H9 (cell line): ENCODE results near the gene PCSK6. TPM values are rescaled to one million over a fixed set of nuclear protein-coding genes. Genes with fewer than 3 reads are reported as not detected.

Source experiments
- DNase-seq: peaks from one replicate; pipeline ENCODE4 v3.0.0-alpha.2; 2017
- H2AFZ ChIP-seq: one replicate; pipeline ENCODE4 v1.6.1; 2013; ENCODE audit warnings: mild to moderate bottlenecking, low read length, control low read depth, moderate library complexity
- H2AK5ac ChIP-seq: 2 replicates; pipeline ENCODE4 v1.6.1; 2013; ENCODE audit warnings: low read length, control low read depth, mixed read lengths; ENCODE audit not compliant: insufficient read length
- H2BK120ac ChIP-seq: one replicate; pipeline ENCODE4 v1.6.1; 2013; ENCODE audit warnings: low read depth, mild to moderate bottlenecking, low read length, control low read depth, inconsistent platforms; ENCODE audit not compliant: poor library complexity, severe bottlenecking
- H2BK12ac ChIP-seq: 2 replicates; pipeline ENCODE4 v1.6.1; 2013; ENCODE audit warnings: low read length, control low read depth, mixed read lengths, low read depth; ENCODE audit not compliant: insufficient read length
- H2BK15ac ChIP-seq: 2 replicates; pipeline ENCODE4 v1.6.1; 2013; ENCODE audit warnings: low read depth, low read length, control low read depth
- H2BK20ac ChIP-seq: one replicate; pipeline ENCODE4 v1.6.1; 2013; ENCODE audit warnings: low read depth, mild to moderate bottlenecking, low read length, control low read depth, inconsistent platforms; ENCODE audit not compliant: poor library complexity, severe bottlenecking
- H2BK5ac ChIP-seq: 2 replicates; pipeline ENCODE4 v1.6.1; 2013; ENCODE audit warnings: low read length, control low read depth, mixed read lengths; ENCODE audit not compliant: insufficient read length
- H3K14ac ChIP-seq: 2 replicates; pipeline ENCODE4 v1.6.1; 2013; ENCODE audit warnings: low read length, control low read depth; ENCODE audit not compliant: insufficient read depth
- H3K18ac ChIP-seq: 2 replicates; pipeline ENCODE4 v1.6.1; 2013; ENCODE audit warnings: low read depth, mild to moderate bottlenecking, mixed read lengths, low read length, control low read depth; ENCODE audit not compliant: insufficient read length
- H3K23ac ChIP-seq: 2 replicates; pipeline ENCODE4 v1.6.1; 2013; ENCODE audit warnings: low read length, control low read depth, mixed read lengths, low read depth; ENCODE audit not compliant: insufficient read length
- H3K23me2 ChIP-seq: 2 replicates; pipeline ENCODE4 v1.6.1; 2013; ENCODE audit warnings: low read depth, mild to moderate bottlenecking, mixed read lengths, low read length, control low read depth; ENCODE audit not compliant: insufficient read length, poor library complexity, severe bottlenecking
- H3K27ac ChIP-seq: 2 replicates; pipeline ENCODE4 v1.5.1; 2013; ENCODE audit warnings: low read length, control low read depth, mixed read lengths, low read depth; ENCODE audit not compliant: insufficient read length
- H3K27me3 ChIP-seq: 2 replicates; pipeline ENCODE4 v1.6.1; 2013; ENCODE audit warnings: low read length, control low read depth, inconsistent platforms; ENCODE audit not compliant: insufficient read depth
- H3K4ac ChIP-seq: 2 replicates; pipeline ENCODE4 v1.6.1; 2013; ENCODE audit warnings: low read depth, mild to moderate bottlenecking, control low read depth, inconsistent platforms, low read length, moderate library complexity
- H3K4me1 ChIP-seq: 2 replicates; pipeline ENCODE4 v1.6.1; 2013; ENCODE audit warnings: low read length, control low read depth, inconsistent platforms; ENCODE audit not compliant: insufficient read depth
- H3K4me2 ChIP-seq: 2 replicates; pipeline ENCODE4 v1.6.1; 2013; ENCODE audit warnings: low read length, control low read depth, mixed read lengths; ENCODE audit not compliant: insufficient read length, insufficient read depth
- H3K56ac ChIP-seq: 2 replicates; pipeline ENCODE4 v1.6.1; 2013; ENCODE audit warnings: low read depth, mild to moderate bottlenecking, mixed read lengths, low read length, control low read depth; ENCODE audit not compliant: insufficient read length
- H3K79me1 ChIP-seq: 2 replicates; pipeline ENCODE4 v1.6.1; 2013; ENCODE audit warnings: low read depth, mild to moderate bottlenecking, moderate library complexity, low read length, control low read depth, inconsistent platforms; ENCODE audit not compliant: insufficient read depth, poor library complexity, severe bottlenecking
- H3K79me2 ChIP-seq: 2 replicates; pipeline ENCODE4 v1.6.1; 2013; ENCODE audit warnings: low read length, control low read depth, inconsistent platforms; ENCODE audit not compliant: insufficient read depth
- H3K9ac ChIP-seq: 2 replicates; pipeline ENCODE4 v1.6.1; 2013; ENCODE audit warnings: low read length, control low read depth, mixed read lengths; ENCODE audit not compliant: insufficient read length; ENCODE audit errors: extremely low read depth
- H3K9me3 ChIP-seq: one replicate; pipeline ENCODE4 v1.6.1; 2013; ENCODE audit warnings: low read depth, low read length, inconsistent platforms; ENCODE audit not compliant: control insufficient read depth
- H3T11ph ChIP-seq: one replicate; pipeline ENCODE4 v1.6.1; 2013; ENCODE audit warnings: mild to moderate bottlenecking, low read length, control low read depth, inconsistent platforms
- H4K20me1 ChIP-seq: one replicate; pipeline ENCODE4 v1.6.1; 2013; ENCODE audit not compliant: control insufficient read depth, insufficient read length, insufficient read depth
- H4K5ac ChIP-seq: 2 replicates; pipeline ENCODE4 v1.6.1; 2013; ENCODE audit warnings: low read depth, mild to moderate bottlenecking, mixed read lengths, low read length, control low read depth; ENCODE audit not compliant: insufficient read length
- H4K8ac ChIP-seq: replicated peaks from 2 replicates; pipeline ENCODE4 v1.6.1; 2013; ENCODE audit warnings: low read length, control low read depth, mixed read lengths, low read depth; ENCODE audit not compliant: insufficient read length
- H4K91ac ChIP-seq: 2 replicates; pipeline ENCODE4 v1.6.1; 2013; ENCODE audit warnings: low read depth, mild to moderate bottlenecking, moderate library complexity, mixed read lengths, low read length, control low read depth; ENCODE audit not compliant: insufficient read length
- H3K27ac Mint-ChIP-seq, 3 experiments: 2 replicates in 2 of 3; 3 replicates in 1 of 3; pipeline ENCODE4 v1.8.0; 2020 to 2021; ENCODE audit warnings: mixed read lengths in 3 of 3, mild to moderate bottlenecking in 1 of 3, moderate library complexity in 1 of 3
- H3K27me3 Mint-ChIP-seq: 2 replicates; pipeline ENCODE4 v1.8.0; 2021; ENCODE audit warnings: low read depth, mild to moderate bottlenecking, moderate library complexity, mixed read lengths
- H3K36me3 Mint-ChIP-seq, 3 experiments: 2 replicates in 2 of 3; 3 replicates in 1 of 3; pipeline ENCODE4 v1.8.0; 2020 to 2021; ENCODE audit warnings: low read depth in 3 of 3, mixed read lengths in 3 of 3; ENCODE audit not compliant: insufficient read depth in 1 of 3
- H3K4me1 Mint-ChIP-seq, 2 experiments: 2 replicates each; pipeline ENCODE4 v1.8.0; 2020; ENCODE audit warnings: mixed read lengths in 2 of 2
- H3K4me3 Mint-ChIP-seq, 2 experiments: 2 replicates in 1 of 2; 3 replicates in 1 of 2; pipeline ENCODE4 v1.8.0; 2020 to 2021; ENCODE audit warnings: mild to moderate bottlenecking in 2 of 2, mixed read lengths in 2 of 2, moderate library complexity in 1 of 2
- H3K9me3 Mint-ChIP-seq, 2 experiments: 2 replicates in 1 of 2; 3 replicates in 1 of 2; pipeline ENCODE4 v1.8.0; 2020; ENCODE audit warnings: mild to moderate bottlenecking in 2 of 2, mixed read lengths in 2 of 2, moderate library complexity in 1 of 2
- CTCF ChIP-seq: fragments of 200-600 bp; sonication (generic); conservative IDR thresholded peaks from 3 replicates; pipeline ENCODE4 v1.8.0; 2021; ENCODE audit warnings: antibody characterized with exemption, mild to moderate bottlenecking
- WGBS: extraction: QIAGEN DNeasy Blood & Tissue Kit; methylation state at CpG from one replicate; pipeline ENCODE4 v1.1.7; 2013; ENCODE audit warnings: missing lambda C conversion rate, low lambda C conversion rate, mixed read lengths; ENCODE audit not compliant: insufficient read length; ENCODE audit errors: extremely low coverage; 5-methylcytosine and 5-hydroxymethylcytosine counted together
- total RNA-seq: library from RNA; stranded (reverse); gene quantifications from 2 replicates; pipeline ENCODE4 v1.2.1, GENCODE V29; 2021

PCSK6 gene
- total RNA-seq, 1 experiment from 2014 or later, result 4.0 TPM

- no peaks in the 10 kb centered on the region for H3K27me3 ChIP-seq
- no peaks in the 10 kb centered on the region for H3K79me1 ChIP-seq
- peak; percentile 20 for DNase-seq
- no peaks in the 10 kb centered on the region for H3K23me2 ChIP-seq
- no peak overlapping the region for H2AK5ac ChIP-seq
- no peak overlapping the region for H2BK5ac ChIP-seq
- no peak overlapping the region for H3K27ac ChIP-seq
- H2BK12ac ChIP-seq, result no peak overlapping the region
- no peak for TF ChIP-seq CTCF
- WGBS, result no CpG with 5 or more reads among the region's 12 CpGs
- H4K20me1 ChIP-seq, result no peaks in the 10 kb centered on the region
- no peak overlapping the region for H2AFZ ChIP-seq
- no peak overlapping the region for H3K4me2 ChIP-seq
- no peak overlapping the region for H3K14ac ChIP-seq
- H4K5ac ChIP-seq, result no peak overlapping the region
- H2BK20ac ChIP-seq, result no peak overlapping the region
- Mint-ChIP-seq H3K27me3 (peaks cover 6% of the 10 kb centered on the region), H3K4me1 (peaks cover 14 to 30% of the 10 kb centered on the region in 2 experiments), H3K27ac (no peak overlapping the region), H3K36me3 (no peaks in the 10 kb centered on the region), H3K9me3 (no peaks in the 10 kb centered on the region; a peak in 1 of 5 replicates), H3K4me3 (no peak overlapping the region)
- no peak overlapping the region for H3T11ph ChIP-seq
- no peaks in the 10 kb centered on the region for H3K9me3 ChIP-seq
- H2BK15ac ChIP-seq, result no peak overlapping the region
- H3K79me2 ChIP-seq, result no peaks in the 10 kb centered on the region
- no peaks in the 10 kb centered on the region for H3K4me1 ChIP-seq
- no peak overlapping the region for H3K9ac ChIP-seq
- no peak overlapping the region for H4K8ac ChIP-seq
- H3K18ac ChIP-seq, result no peak overlapping the region
- H3K56ac ChIP-seq, result no peak overlapping the region
- H4K91ac ChIP-seq, result no peak overlapping the region
- no peak overlapping the region for H3K23ac ChIP-seq
- no peak overlapping the region for H3K4ac ChIP-seq
- no peak overlapping the region for H2BK120ac ChIP-seq
Observed at GRCh38 chr15:101394056-101394630, 95.4 kb downstream of the PCSK6 start.
